Caco-2 (cell line): Measurements from ENCODE around the gene KLHL6. TPM values are rescaled to one million over a fixed set of nuclear protein-coding genes. Genes with fewer than 3 reads are reported as not detected.

ENCODE experiments used
- BruUV-seq: library from RNA; stranded (reverse); fragments of 400-500 nt; replicated peaks from 2 replicates; lab custom pipeline; 2021; lab: Mats Ljungman, UMichigan
- CTCF ChIA-PET: fragments of 300-600 bp; sonication (Branson Sonifier 250); formaldehyde crosslinking; loops from one replicate; lab custom pipeline; 2022; ENCODE audit warnings: antibody characterized with exemption; lab: Charles Lee
- POLR2A ChIA-PET: fragments of 300-600 bp; sonication (Branson Sonifier 250); formaldehyde crosslinking; loops from one replicate; lab custom pipeline; 2022; ENCODE audit warnings: antibody characterized with exemption; lab: Charles Lee
- DNase-seq, 2 experiments: peaks; one replicate each; pipeline versions ENCODE4 v3.0.0 to v3.0.0-alpha.2; 2020 to 2022
- H3K27me3 ChIP-seq: replicated peaks from 2 replicates; pipeline ENCODE4 v1.6.0; 2011; ENCODE audit warnings: low read length; ENCODE audit not compliant: control insufficient read depth, insufficient read depth
- H3K36me3 ChIP-seq: 2 replicates; pipeline ENCODE4 v1.5.1; 2011; ENCODE audit warnings: low read length; ENCODE audit not compliant: control insufficient read depth, insufficient read depth
- H3K4me1 ChIP-seq: fragments of 250-450 bp; sonication (Bioruptor Pico); 2 replicates; pipeline ENCODE4 v1.5.1; 2020; ENCODE audit warnings: mild to moderate bottlenecking
- H3K4me3 ChIP-seq: 2 replicates; pipeline ENCODE4 v1.5.1; 2011; ENCODE audit warnings: low read depth, mild to moderate bottlenecking, control low read depth, low read length
- H3K9me3 ChIP-seq: fragments of 250-450 bp; sonication (Bioruptor Pico); 2 replicates; pipeline ENCODE4 v1.5.1; 2020; ENCODE audit warnings: mild to moderate bottlenecking, moderate library complexity
- H3K27ac Mint-ChIP-seq: one replicate; pipeline ENCODE4 v1.8.0; 2022; ENCODE audit warnings: mixed read lengths; ENCODE audit not compliant: unreplicated experiment
- H3K27me3 Mint-ChIP-seq: one replicate; pipeline ENCODE4 v1.8.0; 2022; ENCODE audit warnings: mixed read lengths; ENCODE audit not compliant: insufficient read depth, unreplicated experiment
- H3K36me3 Mint-ChIP-seq: one replicate; pipeline ENCODE4 v1.8.0; 2022; ENCODE audit warnings: mild to moderate bottlenecking, mixed read lengths; ENCODE audit not compliant: insufficient read depth, unreplicated experiment
- H3K4me1 Mint-ChIP-seq: one replicate; pipeline ENCODE4 v1.8.0; 2022; ENCODE audit warnings: low read depth, mixed read lengths; ENCODE audit not compliant: unreplicated experiment
- H3K4me3 Mint-ChIP-seq: one replicate; pipeline ENCODE4 v1.8.0; 2022; ENCODE audit warnings: mild to moderate bottlenecking, moderate library complexity, mixed read lengths; ENCODE audit not compliant: unreplicated experiment
- H3K9me3 Mint-ChIP-seq: one replicate; pipeline ENCODE4 v1.8.0; 2022; ENCODE audit warnings: mixed read lengths; ENCODE audit not compliant: unreplicated experiment
- CTCF ChIP-seq, 2 experiments: fragments of 200-600 bp in 1 of 2; IDR thresholded peaks; 1 replicate in 1 of 2; 2 replicates in 1 of 2; pipeline versions ENCODE4 v1.5.1 to v1.8.0; 2011 to 2022; ENCODE audit warnings: antibody characterized with exemption in 1 of 2, control low read depth in 1 of 2, inconsistent platforms in 1 of 2, low read depth in 1 of 2, low read length in 1 of 2, mild to moderate bottlenecking in 1 of 2, moderate library complexity in 1 of 2; ENCODE audit not compliant: insufficient read depth in 1 of 2, severe bottlenecking in 1 of 2, unreplicated experiment in 1 of 2
- intact Hi-C: fragments of 100-400 bp; cut with micrococcal nuclease; formaldehyde crosslinking; loops from one replicate; pipeline ENCODE4 v1.10.0; 2022; ENCODE audit not compliant: unreplicated experiment
- total RNA-seq: library from RNA; stranded (reverse); gene quantifications from 2 replicates; pipeline ENCODE4 v1.2.3, GENCODE V29; 2022

The KLHL6 gene
- total RNA-seq, 1 experiment from 2014 or later: not detected

- CTCF ChIA-PET: no interaction called here
- intact Hi-C loops: no loop called here
Observed at GRCh38 chr3:183554377-183554776, 1.1 kb downstream of the KLHL6 start.

GRCh38 chr3:183553334-183554026 is 2.0 kb downstream of the KLHL6 start:
- TF ChIP-seq CTCF (IDR thresholded peaks at IDR 0.05; ENCODE audit: insufficient read depth in 1 of 2, low read depth in 1 of 2, low read length in 1 of 2, severe bottlenecking in 1 of 2, unreplicated experiment in 1 of 2): no peak
- Mint-ChIP-seq H3K27ac (peak overlapping the region; percentile 78), H3K4me1 (peaks cover 35% of the 10 kb centered on the region), H3K4me3 (no peak overlapping the region), H3K9me3 (no peaks in the 10 kb centered on the region), H3K27me3 (no peaks in the 10 kb centered on the region), H3K36me3 (no peaks in the 10 kb centered on the region)
- Histone ChIP-seq H3K36me3 (no peaks in the 10 kb centered on the region), H3K4me3 (no peak overlapping the region), H3K4me1 (peaks cover 16% of the 10 kb centered on the region), H3K9me3 (no peaks in the 10 kb centered on the region), H3K27me3 (no peaks in the 10 kb centered on the region)
- BruUV-seq: no TSS peak
- DNase-seq: no peak
- ChIA-PET POLR2A (interaction anchor here (0.7 kb wide), 1 partner anchor 20 kb away, joined by 5 read pairs; no protein-coding TSS in a partner anchor), CTCF (no interaction called here)
- intact Hi-C loops: no loop called here

More at GRCh38 chr3:183554377-183554776, 1.1 kb downstream of the KLHL6 start:
- H3K4me1 Mint-ChIP-seq: peaks cover 32% of the 10 kb centered on the region
- no peaks in the 10 kb centered on the region for H3K9me3 ChIP-seq
- no peaks in the 10 kb centered on the region for H3K9me3 Mint-ChIP-seq
- BruUV-seq: no TSS peak
- H3K36me3 ChIP-seq: no peaks in the 10 kb centered on the region
- no peak for TF ChIP-seq CTCF (IDR thresholded peaks at IDR 0.05; ENCODE audit: insufficient read depth in 1 of 2, low read depth in 1 of 2, low read length in 1 of 2, severe bottlenecking in 1 of 2, unreplicated experiment in 1 of 2)
- H3K4me1 ChIP-seq: peaks cover 10% of the 10 kb centered on the region; the same call in 1 of the 2 replicates
- no peak overlapping the region for H3K4me3 ChIP-seq
- POLR2A ChIA-PET: no interaction called here
- H3K4me3 Mint-ChIP-seq: no peak overlapping the region
- no peaks in the 10 kb centered on the region for H3K27me3 ChIP-seq
- no peak overlapping the region for H3K27ac Mint-ChIP-seq
- H3K27me3 Mint-ChIP-seq: no peaks in the 10 kb centered on the region
- no peak for DNase-seq
- H3K36me3 Mint-ChIP-seq: no peaks in the 10 kb centered on the region

- Mint-ChIP-seq H3K4me3 (no peak overlapping the region), H3K4me1 (peaks cover 44% of the 10 kb centered on the region), H3K27me3 (no peaks in the 10 kb centered on the region), H3K9me3 (no peaks in the 10 kb centered on the region), H3K27ac (peak overlapping the region; percentile 2), H3K36me3 (no peaks in the 10 kb centered on the region)
- Histone ChIP-seq H3K4me1 (peaks cover 29% of the 10 kb centered on the region), H3K36me3 (no peaks in the 10 kb centered on the region), H3K27me3 (no peaks in the 10 kb centered on the region), H3K9me3 (no peaks in the 10 kb centered on the region), H3K4me3 (no peak overlapping the region)
- ChIA-PET CTCF (no interaction called here), POLR2A (no interaction called here)
- DNase-seq: no peak
- TF ChIP-seq CTCF (IDR thresholded peaks at IDR 0.05; ENCODE audit: insufficient read depth in 1 of 2, low read depth in 1 of 2, low read length in 1 of 2, severe bottlenecking in 1 of 2, unreplicated experiment in 1 of 2): no peak
- BruUV-seq: no TSS peak
- intact Hi-C loops: loop anchor here (1.0 kb wide), 1 partner anchor 32 kb away; no protein-coding TSS in a partner anchor
Observed at GRCh38 chr3:183551930-183552329, 3.6 kb downstream of the KLHL6 start.
